GM23338 (cell line): ENCODE data around the gene SLC26A6.

Source experiments
- CREB1 ChIP-seq: fragments of 250-450 bp; sonication (Bioruptor Pico); IDR thresholded peaks from 2 replicates; pipeline ENCODE4 v1.5.0; 2020; ENCODE audit warnings: low read depth, mild to moderate bottlenecking, moderate library complexity
- CTCF ChIP-seq, 2 experiments: fragments of 200-600 bp in 1 of 2; sonication (generic) in 1 of 2; conservative IDR thresholded peaks; 2 replicates each; pipeline versions ENCODE4 v1.5.1 to v1.6.1; 2016 to 2017; ENCODE audit warnings: antibody characterized with exemption in 2 of 2, low read depth in 2 of 2, mild to moderate bottlenecking in 2 of 2, moderate library complexity in 1 of 2
- EZH2 ChIP-seq: fragments of 200-600 bp; sonication (generic); IDR thresholded peaks from one replicate; pipeline ENCODE4 v1.8.0; 2017; ENCODE audit warnings: antibody characterized with exemption, mild to moderate bottlenecking, low read depth; ENCODE audit not compliant: unreplicated experiment
- EZH2phosphoT487 ChIP-seq: fragments of 200-600 bp; sonication (generic); IDR thresholded peaks from one replicate; pipeline ENCODE4 v1.8.1; 2018; ENCODE audit warnings: antibody characterized with exemption; ENCODE audit not compliant: unreplicated experiment
- JUNB ChIP-seq: IDR thresholded peaks from one replicate; pipeline ENCODE4 v1.6.1; 2016; ENCODE audit warnings: antibody characterized with exemption; ENCODE audit not compliant: unreplicated experiment
- POLR2AphosphoS5 ChIP-seq: IDR thresholded peaks from 2 replicates; pipeline ENCODE4 v1.6.1; 2016; ENCODE audit warnings: antibody characterized with exemption, low read depth
- REST ChIP-seq: IDR thresholded peaks from one replicate; pipeline ENCODE4 v1.6.1; 2018; ENCODE audit warnings: antibody characterized with exemption; ENCODE audit not compliant: unreplicated experiment
- STAT1 ChIP-seq: IDR thresholded peaks from one replicate; pipeline ENCODE4 v1.6.1; 2016; ENCODE audit warnings: antibody characterized with exemption; ENCODE audit not compliant: unreplicated experiment
- ZNF114 ChIP-seq: fragments of 250-450 bp; sonication (Bioruptor Pico); IDR thresholded peaks from 2 replicates; pipeline ENCODE4 v1.5.0; 2020; ENCODE audit warnings: mild to moderate bottlenecking, moderate library complexity
- ZNF331 ChIP-seq: fragments of 250-450 bp; sonication (Bioruptor Pico); IDR thresholded peaks from 2 replicates; pipeline ENCODE4 v1.5.0; 2020; ENCODE audit warnings: low read depth, mild to moderate bottlenecking, moderate library complexity
- ZNF462 ChIP-seq: fragments of 250-450 bp; sonication (Bioruptor Pico); IDR thresholded peaks from 2 replicates; pipeline ENCODE4 v1.5.0; 2020; ENCODE audit warnings: mild to moderate bottlenecking, moderate library complexity

- TF ChIP-seq CTCF (conservative IDR thresholded peaks at IDR 0.05; ENCODE audit: low read depth in 2 of 2) (no peak), POLR2AphosphoS5 (no peak), CREB1 (no peak), EZH2 (no peak), ZNF331 (CRISPR knock-in tag) (no peak), STAT1 (no peak), ZNF462 (no peak), EZH2phosphoT487 (no peak), REST (no peak), ZNF114 (no peak), JUNB (no peak)
Measured at GRCh38 chr3:48633743-48634142, 1.5 kb downstream of the SLC26A6 start.
